ENCODE results near the gene HBZ. TPM values are rescaled to one million over a fixed set of nuclear protein-coding genes. Genes with fewer than 3 reads are reported as not detected.
"Not testable (repeated sequence)": the region's sequence is repeated elsewhere in the genome, so short reads cannot be mapped to it uniquely, and the experiment has no call there.

HBZ gene
- total RNA-seq, 4 donors from 2014 or later, result not detected

GRCh38 chr16:159136-159849 is 6.8 kb downstream of the HBZ start:
- Histone ChIP-seq H3K4me1 (peaks cover 0 to 8% (median 4%) of the 10 kb centered on the region in 4 donors), H3K27ac (no peak overlapping the region)

GRCh38 chr16:160242-160641 is 7.8 kb downstream of the HBZ start:
- not testable (repeated sequence) for H3K27ac ChIP-seq, H3K27me3 ChIP-seq, H3K4me3 ChIP-seq, H3K36me3 ChIP-seq, H3K4me1 ChIP-seq, H3K9me3 ChIP-seq, DNase-seq

More at GRCh38 chr16:159136-159849, 6.8 kb downstream of the HBZ start:
- H3K9me3 ChIP-seq, result no peaks in the 10 kb centered on the region
- no peak overlapping the region for H3K4me3 ChIP-seq
- no peak for TF ChIP-seq CTCF (IDR thresholded peaks at IDR 0.05)
- no peak for TF ChIP-seq POLR2A (IDR thresholded peaks at IDR 0.05)
- H3K27me3 ChIP-seq, result peaks cover 0 to 5% of the 10 kb centered on the region in 2 donors
- no peak for DNase-seq
- no peaks in the 10 kb centered on the region for H3K36me3 ChIP-seq

GRCh38 chr16:160691-161190 is 8.3 kb downstream of the HBZ start:
- Histone ChIP-seq H3K4me1 (peaks cover 0 to 8% (median 4%) of the 10 kb centered on the region in 4 donors), H3K9me3 (no peaks in the 10 kb centered on the region), H3K27me3 (peaks cover 0 to 8% of the 10 kb centered on the region in 2 donors), H3K4me3 (no peak overlapping the region), H3K36me3 (no peaks in the 10 kb centered on the region), H3K27ac (no peak overlapping the region)
- TF ChIP-seq POLR2A (IDR thresholded peaks at IDR 0.05) (no peak), CTCF (IDR thresholded peaks at IDR 0.05) (no peak)
- no peak for DNase-seq

GRCh38 chr16:162271-162991 is 10.0 kb downstream of the HBZ start:
- no peak overlapping the region for H3K4me3 ChIP-seq
- no peaks in the 10 kb centered on the region for H3K9me3 ChIP-seq
- H3K27me3 ChIP-seq, result peaks cover 0 to 25% of the 10 kb centered on the region in 2 donors
- no peak overlapping the region for H3K27ac ChIP-seq
- TF ChIP-seq POLR2A (IDR thresholded peaks at IDR 0.05) (no peak), CTCF (IDR thresholded peaks at IDR 0.05) (no peak)
- H3K4me1 ChIP-seq, result peaks cover 0 to 18% (median 8%) of the 10 kb centered on the region in 4 donors
- no peaks in the 10 kb centered on the region for H3K36me3 ChIP-seq
- no peak for DNase-seq

- H3K4me1 ChIP-seq, result peaks cover 0 to 18% (median 8%) of the 10 kb centered on the region in 4 donors
- DNase-seq, H3K4me3 ChIP-seq, H3K9me3 ChIP-seq, H3K27ac ChIP-seq, H3K36me3 ChIP-seq: not testable (repeated sequence)
- peaks cover 0 to 31% of the 10 kb centered on the region in 2 donors for H3K27me3 ChIP-seq
These were observed 10.7 kb downstream of the HBZ start for GRCh38 chr16:163139-163538.

- not testable (repeated sequence) for H3K27ac ChIP-seq, H3K4me3 ChIP-seq, H3K36me3 ChIP-seq, H3K9me3 ChIP-seq, DNase-seq
- Histone ChIP-seq H3K4me1 (peaks cover 0 to 18% (median 8%) of the 10 kb centered on the region in 4 donors), H3K27me3 (peaks cover 0 to 36% of the 10 kb centered on the region in 2 donors)
These were observed 11.3 kb downstream of the HBZ start for GRCh38 chr16:163696-164095.

GRCh38 chr16:164134-164823 is 11.8 kb downstream of the HBZ start:
- not testable (repeated sequence) for DNase-seq, H3K36me3 ChIP-seq, H3K9me3 ChIP-seq, H3K27ac ChIP-seq, H3K4me3 ChIP-seq
- peaks cover 0 to 18% (median 8%) of the 10 kb centered on the region in 4 donors for H3K4me1 ChIP-seq
- H3K27me3 ChIP-seq, result peaks cover 0 to 42% of the 10 kb centered on the region in 2 donors

All from Peyer's patch (tissue), 4 donors.